Measurements from ENCODE around the gene FBXL7. TPM values are rescaled to one million over a fixed set of nuclear protein-coding genes. Genes with fewer than 3 reads are reported as not detected.

FBXL7 gene
- total RNA-seq, 4 donors from 2014 or later, result 2.0 to 6.8 (median 3.9) TPM

DNA sequence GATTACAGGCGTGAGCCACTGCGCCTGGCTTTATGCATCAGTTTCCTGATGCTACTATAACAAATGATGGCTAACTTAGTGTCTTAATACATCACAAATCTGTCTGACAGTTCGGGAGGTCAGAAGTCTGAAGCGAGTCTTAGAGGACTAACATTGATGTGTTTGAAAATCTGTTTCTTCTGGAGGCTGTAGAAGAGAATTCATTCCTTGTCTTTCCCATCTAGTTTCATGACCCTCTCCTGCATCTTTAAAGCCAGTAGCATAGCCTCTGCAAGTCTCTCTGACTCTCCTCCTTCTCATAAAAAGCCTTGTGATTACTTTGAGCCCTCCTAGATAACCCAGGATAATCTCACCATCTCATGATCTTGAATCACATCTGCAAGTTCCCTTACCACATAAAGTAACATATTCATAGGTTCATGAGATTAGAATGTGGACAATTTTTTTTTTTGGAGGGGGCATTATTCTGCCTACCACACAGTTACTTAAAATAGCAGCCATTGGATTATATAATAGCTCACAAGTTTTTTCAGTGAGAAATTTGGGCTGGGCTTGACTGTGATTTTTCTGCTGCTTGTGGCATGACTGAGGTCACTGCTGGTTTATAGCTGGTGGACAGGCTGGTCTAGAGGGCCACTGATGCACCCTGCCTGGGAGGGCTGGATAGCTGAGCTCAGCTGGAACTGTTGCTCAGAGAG lies 134.8 kb downstream of the FBXL7 start:
- WGBS, 2 donors, result 95 to 99% methylated on average over 4 of the region's 4 CpGs
- TF ChIP-seq, protein P1, sequence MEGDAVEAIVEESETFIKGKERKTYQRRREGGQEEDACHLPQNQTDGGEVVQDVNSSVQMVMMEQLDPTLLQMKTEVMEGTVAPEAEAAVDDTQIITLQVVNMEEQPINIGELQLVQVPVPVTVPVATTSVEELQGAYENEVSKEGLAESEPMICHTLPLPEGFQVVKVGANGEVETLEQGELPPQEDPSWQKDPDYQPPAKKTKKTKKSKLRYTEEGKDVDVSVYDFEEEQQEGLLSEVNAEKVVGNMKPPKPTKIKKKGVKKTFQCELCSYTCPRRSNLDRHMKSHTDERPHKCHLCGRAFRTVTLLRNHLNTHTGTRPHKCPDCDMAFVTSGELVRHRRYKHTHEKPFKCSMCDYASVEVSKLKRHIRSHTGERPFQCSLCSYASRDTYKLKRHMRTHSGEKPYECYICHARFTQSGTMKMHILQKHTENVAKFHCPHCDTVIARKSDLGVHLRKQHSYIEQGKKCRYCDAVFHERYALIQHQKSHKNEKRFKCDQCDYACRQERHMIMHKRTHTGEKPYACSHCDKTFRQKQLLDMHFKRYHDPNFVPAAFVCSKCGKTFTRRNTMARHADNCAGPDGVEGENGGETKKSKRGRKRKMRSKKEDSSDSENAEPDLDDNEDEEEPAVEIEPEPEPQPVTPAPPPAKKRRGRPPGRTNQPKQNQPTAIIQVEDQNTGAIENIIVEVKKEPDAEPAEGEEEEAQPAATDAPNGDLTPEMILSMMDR (IDR thresholded peaks at IDR 0.05), result no peak
- TF ChIP-seq POLR2A (IDR thresholded peaks at IDR 0.05), result no peak
- intact Hi-C loops (cut with DNase I; ENCODE audit: low total_unique reads), result no loop called here
- DNase-seq (ENCODE audit: low spot score in 2 of 2), result no peak
- no peak overlapping the region for H3K4me3 ChIP-seq (ENCODE audit: low read depth, poor library complexity, severe bottlenecking)

DNA sequence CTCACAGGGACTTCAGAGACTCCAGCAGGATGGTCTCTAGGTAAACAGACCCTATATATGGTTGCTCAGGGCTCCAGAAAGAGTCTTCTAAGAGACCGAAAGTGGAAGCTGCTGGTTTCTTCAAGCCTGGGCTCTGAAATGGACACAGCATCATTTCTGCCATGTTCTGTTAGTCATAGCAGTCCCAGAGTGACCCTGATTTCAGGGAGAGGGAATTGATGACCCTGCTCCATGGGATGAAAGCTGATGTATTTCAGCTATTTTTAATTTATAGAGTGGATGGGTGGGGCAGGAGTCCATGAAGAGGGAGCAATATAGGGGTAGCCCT lies 135.3 kb downstream of the FBXL7 start:
- WGBS, 2 donors, result 82 to 100% methylated on average over 1 of the region's 1 CpG
- TF ChIP-seq, protein P1 (IDR thresholded peaks at IDR 0.05), result no peak
- no peak for TF ChIP-seq POLR2A (IDR thresholded peaks at IDR 0.05)
- intact Hi-C loops (cut with DNase I; ENCODE audit: low total_unique reads), result no loop called here
- DNase-seq (ENCODE audit: low spot score in 2 of 2), result no peak
- no peak overlapping the region for H3K4me3 ChIP-seq (ENCODE audit: low read depth, poor library complexity, severe bottlenecking)

DNA sequence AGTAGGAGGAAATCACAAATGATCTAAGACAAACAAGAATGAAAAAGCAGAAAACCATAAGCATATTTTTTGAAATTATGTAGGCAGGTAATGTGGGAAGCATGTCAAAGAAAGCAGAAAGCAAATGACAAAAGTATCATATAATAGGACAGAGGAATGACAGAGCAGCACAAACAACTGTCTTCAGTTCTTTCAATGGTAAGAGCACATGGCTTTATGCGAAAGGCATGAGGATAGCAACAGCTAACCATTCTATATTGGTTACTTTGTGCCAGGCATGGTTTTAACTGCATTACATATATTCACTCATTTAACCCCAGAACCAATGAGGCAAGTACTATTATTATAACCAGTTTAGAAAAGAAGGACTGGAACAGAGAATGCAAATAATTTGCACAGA lies 137.4 kb downstream of the FBXL7 start:
- 91 to 97% methylated on average over 1 of the region's 1 CpG for WGBS, 2 donors
- intact Hi-C loops (cut with DNase I; ENCODE audit: low total_unique reads), result no loop called here
- no peak for DNase-seq (ENCODE audit: low spot score in 2 of 2)
- TF ChIP-seq, protein P1 (IDR thresholded peaks at IDR 0.05), result no peak
- TF ChIP-seq POLR2A (IDR thresholded peaks at IDR 0.05), result no peak
- no peak overlapping the region for H3K4me3 ChIP-seq (ENCODE audit: low read depth, poor library complexity, severe bottlenecking)

DNA sequence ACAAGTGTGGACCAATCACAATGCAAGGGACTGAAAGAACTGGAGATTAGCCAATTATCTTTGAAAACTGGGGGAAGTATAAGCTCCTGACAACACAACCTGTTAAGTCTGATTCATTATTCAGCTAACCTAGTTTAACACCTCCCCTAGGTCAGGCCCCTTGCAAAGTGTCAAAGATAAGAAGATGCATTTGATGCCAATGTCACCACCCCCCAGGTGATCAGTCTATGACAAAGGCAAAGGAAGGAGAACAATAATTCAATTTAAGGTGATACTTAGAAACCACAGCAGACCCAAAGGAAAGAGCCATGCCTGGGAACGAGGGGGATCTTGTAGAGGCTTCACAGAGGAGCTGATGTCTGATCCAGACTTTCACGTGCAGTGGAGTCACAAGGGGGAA lies 137.9 kb downstream of the FBXL7 start:
- H3K4me3 ChIP-seq (ENCODE audit: low read depth, poor library complexity, severe bottlenecking), result no peak overlapping the region
- TF ChIP-seq POLR2A (IDR thresholded peaks at IDR 0.05), result no peak
- TF ChIP-seq, protein P1 (IDR thresholded peaks at IDR 0.05), result no peak
- WGBS, 2 donors, result 83 to 88% methylated on average over 2 of the region's 2 CpGs
- intact Hi-C loops (cut with DNase I; ENCODE audit: low total_unique reads), result no loop called here
- DNase-seq (ENCODE audit: low spot score in 2 of 2), result no peak

DNA sequence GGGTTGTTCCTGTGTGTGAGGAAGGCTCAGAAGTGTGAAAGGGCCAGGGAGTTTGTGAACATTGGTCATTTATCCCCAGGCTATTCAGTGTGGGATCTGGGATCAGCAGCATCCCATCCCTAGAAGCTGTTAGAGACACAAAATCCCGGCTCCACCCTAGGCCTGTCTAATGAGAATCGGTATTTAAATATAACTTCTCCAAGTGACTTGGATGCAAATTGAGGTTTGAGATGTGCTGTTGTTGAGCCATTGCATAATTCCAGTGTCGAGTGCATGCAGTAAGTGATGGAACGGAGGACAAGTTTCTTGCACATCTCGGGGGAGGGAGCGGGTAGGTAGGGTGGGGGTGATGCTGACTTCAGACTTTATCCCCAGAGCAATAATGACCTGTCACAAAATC lies 138.3 kb downstream of the FBXL7 start:
- no peak for DNase-seq (ENCODE audit: low spot score in 2 of 2)
- intact Hi-C loops (cut with DNase I; ENCODE audit: low total_unique reads), result no loop called here
- 86 to 94% methylated on average over 6 of the region's 6 CpGs for WGBS, 2 donors
- H3K4me3 ChIP-seq (ENCODE audit: low read depth, poor library complexity, severe bottlenecking), result no peak overlapping the region
- no peak for TF ChIP-seq POLR2A (IDR thresholded peaks at IDR 0.05)
- TF ChIP-seq, protein P1 (IDR thresholded peaks at IDR 0.05), result no peak

DNA sequence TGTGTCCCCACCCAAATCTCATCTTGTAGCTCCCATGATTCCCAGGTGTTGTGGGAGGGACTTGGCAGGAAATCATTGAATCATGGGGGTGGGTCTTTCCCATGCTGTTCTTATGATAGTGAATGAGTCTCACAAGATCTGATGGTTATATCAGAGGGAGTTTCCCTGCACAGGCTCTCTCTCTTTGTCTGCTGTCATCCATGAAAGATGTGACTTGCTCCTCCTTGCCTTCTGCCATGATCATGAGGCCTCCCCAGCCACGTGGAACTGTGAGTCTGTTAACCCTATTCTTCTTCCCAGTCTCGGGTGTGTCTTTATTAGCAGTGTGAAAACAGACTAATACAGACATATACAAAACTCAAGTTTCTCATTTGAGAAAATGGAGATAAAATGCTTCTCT lies 139.3 kb downstream of the FBXL7 start:
- no peak for TF ChIP-seq POLR2A (IDR thresholded peaks at IDR 0.05)
- TF ChIP-seq, protein P1 (IDR thresholded peaks at IDR 0.05), result no peak
- intact Hi-C loops (cut with DNase I; ENCODE audit: low total_unique reads), result no loop called here
- DNase-seq (ENCODE audit: low spot score in 2 of 2), result no peak
- 73 to 75% methylated on average over 2 of the region's 2 CpGs for WGBS, 2 donors
- H3K4me3 ChIP-seq (ENCODE audit: low read depth, poor library complexity, severe bottlenecking), result no peak overlapping the region

All from lower leg skin (tissue), 4 donors.